ENCODE data around the gene RNF212. TPM values are rescaled to one million over a fixed set of nuclear protein-coding genes. Genes with fewer than 3 reads are reported as not detected.

Gene RNF212
- total and polyA plus RNA-seq, 7 experiments from 2014 or later, result 1.8 to 6.7 (median 3.1) TPM

GRCh38 chr4:1092983-1093361, 20.4 kb downstream of the RNF212 start:
- no peaks in the 10 kb centered on the region for H3K9me3 ChIP-seq (ENCODE audit: control insufficient read depth in 2 of 3, low read length in 3 of 3)
- H3K27ac Mint-ChIP-seq, result no peak overlapping the region
- ATAC-seq, result no peak
- no peak overlapping the region for H3K4me3 Mint-ChIP-seq
- intact Hi-C loops (cut with micrococcal nuclease), result no loop called here
- no peak overlapping the region for H3K27ac ChIP-seq (ENCODE audit: low read depth, low read length)
- H3K4me1 ChIP-seq (ENCODE audit: control insufficient read depth in 2 of 2, insufficient read depth in 2 of 2, low read length in 2 of 2), result no peaks in the 10 kb centered on the region
- H3K36me3 ChIP-seq (ENCODE audit: control insufficient read depth in 2 of 3, insufficient read depth in 3 of 3, low read length in 3 of 3), result no peaks in the 10 kb centered on the region
- H3K9me3 Mint-ChIP-seq, result peaks cover 0 to 20% (median 10%) of the 10 kb centered on the region in 11 donors
- H3K27me3 ChIP-seq (ENCODE audit: control insufficient read depth in 2 of 2, insufficient read depth in 2 of 2, low read length in 2 of 2), result no peaks in the 10 kb centered on the region
- no peak for DNase-seq
- H3K4me1 Mint-ChIP-seq, result peaks cover 0 to under 1% (median 0%) of the 10 kb centered on the region in 7 donors
- ChIA-PET POLR2A (no interaction called here), CTCF (no interaction called here)
- H3K27me3 Mint-ChIP-seq, result peaks cover 0 to 4% (median 0%) of the 10 kb centered on the region in 5 donors
- H3K36me3 Mint-ChIP-seq, result peaks cover 0 to 12% (median 5%) of the 10 kb centered on the region in 5 donors
- no peak overlapping the region for H3K4me3 ChIP-seq (ENCODE audit: low read length)

- no peaks in the 10 kb centered on the region for H3K9me3 ChIP-seq (ENCODE audit: control insufficient read depth in 2 of 3, low read length in 3 of 3)
- no peak overlapping the region for H3K4me3 Mint-ChIP-seq
- H3K27ac ChIP-seq (ENCODE audit: low read depth, low read length), result no peak overlapping the region
- ChIA-PET CTCF (no interaction called here), POLR2A (no interaction called here)
- H3K4me1 Mint-ChIP-seq, result peaks cover 0 to 4% (median 0%) of the 10 kb centered on the region in 7 donors
- H3K4me1 ChIP-seq (ENCODE audit: control insufficient read depth in 2 of 2, insufficient read depth in 2 of 2, low read length in 2 of 2), result no peaks in the 10 kb centered on the region
- no peaks in the 10 kb centered on the region for H3K27me3 ChIP-seq (ENCODE audit: control insufficient read depth in 2 of 2, insufficient read depth in 2 of 2, low read length in 2 of 2)
- ATAC-seq (no peak), DNase-seq (no peak)
- H3K36me3 ChIP-seq (ENCODE audit: control insufficient read depth in 2 of 3, insufficient read depth in 3 of 3, low read length in 3 of 3), result no peaks in the 10 kb centered on the region
- H3K27me3 Mint-ChIP-seq, result peaks cover 0 to 4% (median 0%) of the 10 kb centered on the region in 5 donors
- H3K9me3 Mint-ChIP-seq, result peaks cover 0 to 25% (median 14%) of the 10 kb centered on the region in 11 donors
- no peak overlapping the region for H3K27ac Mint-ChIP-seq
- no peak overlapping the region for H3K4me3 ChIP-seq (ENCODE audit: low read length)
- peaks cover 0 to 15% (median 9%) of the 10 kb centered on the region in 5 donors for H3K36me3 Mint-ChIP-seq
- intact Hi-C loops (cut with micrococcal nuclease), result no loop called here
Observed at GRCh38 chr4:1092026-1092982, 21.1 kb downstream of the RNF212 start.

- POLR2A ChIA-PET, result no interaction called here
- no peak overlapping the region for H3K27ac ChIP-seq (ENCODE audit: low read depth, low read length)
- DNase-seq (no peak), ATAC-seq (no peak)
- H3K36me3 Mint-ChIP-seq, result peaks cover 0 to 15% (median 9%) of the 10 kb centered on the region in 5 donors
- H3K9me3 Mint-ChIP-seq, result peaks cover 0 to 25% (median 14%) of the 10 kb centered on the region in 11 donors
- CTCF ChIA-PET, result no interaction called here
- no peak overlapping the region for H3K4me3 Mint-ChIP-seq
- no peak overlapping the region for H3K4me3 ChIP-seq (ENCODE audit: low read length)
- H3K27me3 Mint-ChIP-seq, result peaks cover 0 to 4% (median 0%) of the 10 kb centered on the region in 5 donors
- no peaks in the 10 kb centered on the region for H3K4me1 ChIP-seq (ENCODE audit: control insufficient read depth in 2 of 2, insufficient read depth in 2 of 2, low read length in 2 of 2)
- intact Hi-C loops (cut with micrococcal nuclease), result no loop called here
- no peak overlapping the region for H3K27ac Mint-ChIP-seq
- H3K9me3 ChIP-seq (ENCODE audit: control insufficient read depth in 2 of 3, low read length in 3 of 3), result no peaks in the 10 kb centered on the region
- H3K4me1 Mint-ChIP-seq, result peaks cover 0 to 4% (median 0%) of the 10 kb centered on the region in 7 donors
- H3K27me3 ChIP-seq (ENCODE audit: control insufficient read depth in 2 of 2, insufficient read depth in 2 of 2, low read length in 2 of 2), result no peaks in the 10 kb centered on the region
- H3K36me3 ChIP-seq (ENCODE audit: control insufficient read depth in 2 of 3, insufficient read depth in 3 of 3, low read length in 3 of 3), result no peaks in the 10 kb centered on the region
Observed at GRCh38 chr4:1091561-1091995, 21.8 kb downstream of the RNF212 start.

GRCh38 chr4:1090465-1091440, 22.6 kb downstream of the RNF212 start:
- DNase-seq (no peak), ATAC-seq (no peak)
- intact Hi-C loops (cut with micrococcal nuclease), result no loop called here
- H3K4me1 ChIP-seq (ENCODE audit: control insufficient read depth in 2 of 2, insufficient read depth in 2 of 2, low read length in 2 of 2), result no peaks in the 10 kb centered on the region
- no peak overlapping the region for H3K4me3 Mint-ChIP-seq
- H3K9me3 Mint-ChIP-seq, result peaks cover 0 to 25% (median 14%) of the 10 kb centered on the region in 11 donors
- no peak overlapping the region for H3K4me3 ChIP-seq (ENCODE audit: low read length)
- H3K27me3 Mint-ChIP-seq, result peaks cover 0 to 4% (median under 1%) of the 10 kb centered on the region in 5 donors
- H3K27ac ChIP-seq (ENCODE audit: low read depth, low read length), result no peak overlapping the region
- peaks cover 0 to 15% (median 9%) of the 10 kb centered on the region in 5 donors for H3K36me3 Mint-ChIP-seq
- no peaks in the 10 kb centered on the region for H3K27me3 ChIP-seq (ENCODE audit: control insufficient read depth in 2 of 2, insufficient read depth in 2 of 2, low read length in 2 of 2)
- H3K9me3 ChIP-seq (ENCODE audit: control insufficient read depth in 2 of 3, low read length in 3 of 3), result no peaks in the 10 kb centered on the region
- no peak overlapping the region for H3K27ac Mint-ChIP-seq
- ChIA-PET CTCF (no interaction called here), POLR2A (no interaction called here)
- no peaks in the 10 kb centered on the region for H3K36me3 ChIP-seq (ENCODE audit: control insufficient read depth in 2 of 3, insufficient read depth in 3 of 3, low read length in 3 of 3)
- H3K4me1 Mint-ChIP-seq, result peaks cover 0 to 4% (median 0%) of the 10 kb centered on the region in 7 donors

GRCh38 chr4:1090036-1090435, 23.3 kb downstream of the RNF212 start:
- Histone ChIP-seq H3K27me3 (ENCODE audit: control insufficient read depth in 2 of 2, insufficient read depth in 2 of 2, low read length in 2 of 2) (no peaks in the 10 kb centered on the region), H3K4me1 (ENCODE audit: control insufficient read depth in 2 of 2, insufficient read depth in 2 of 2, low read length in 2 of 2) (no peaks in the 10 kb centered on the region), H3K9me3 (ENCODE audit: control insufficient read depth in 2 of 3, low read length in 3 of 3) (no peaks in the 10 kb centered on the region), H3K4me3 (ENCODE audit: low read length) (no peak overlapping the region), H3K27ac (ENCODE audit: low read depth, low read length) (no peak overlapping the region), H3K36me3 (ENCODE audit: control insufficient read depth in 2 of 3, insufficient read depth in 3 of 3, low read length in 3 of 3) (no peaks in the 10 kb centered on the region)
- Mint-ChIP-seq H3K4me1 (peaks cover 0 to 4% (median 0%) of the 10 kb centered on the region in 7 donors), H3K9me3 (peaks cover 0 to 25% (median 14%) of the 10 kb centered on the region in 11 donors), H3K36me3 (peaks cover 0 to 15% (median 9%) of the 10 kb centered on the region in 5 donors), H3K4me3 (no peak overlapping the region), H3K27ac (no peak overlapping the region), H3K27me3 (peaks cover 0 to 6% (median 3%) of the 10 kb centered on the region in 5 donors)
- ATAC-seq (no peak), DNase-seq (peak in 1 of 9 donors; percentile 2)
- POLR2A ChIA-PET, result no interaction called here
- CTCF ChIA-PET, result no interaction called here
- intact Hi-C loops (cut with micrococcal nuclease), result no loop called here

GRCh38 chr4:1087371-1087770, 26.0 kb downstream of the RNF212 start:
- intact Hi-C loops (cut with micrococcal nuclease), result no loop called here
- H3K9me3 Mint-ChIP-seq, result peaks cover 0 to 25% (median 14%) of the 10 kb centered on the region in 11 donors
- DNase-seq, result no peak
- H3K4me3 ChIP-seq (ENCODE audit: low read length), result no peak overlapping the region
- peaks cover 3 to 15% (median 6%) of the 10 kb centered on the region in 5 donors for H3K27me3 Mint-ChIP-seq
- H3K4me1 ChIP-seq (ENCODE audit: control insufficient read depth in 2 of 2, insufficient read depth in 2 of 2, low read length in 2 of 2), result no peaks in the 10 kb centered on the region
- peaks cover 0 to 15% (median 12%) of the 10 kb centered on the region in 5 donors for H3K36me3 Mint-ChIP-seq
- no peak overlapping the region for H3K4me3 Mint-ChIP-seq
- H3K27ac ChIP-seq (ENCODE audit: low read depth, low read length), result no peak overlapping the region
- ATAC-seq, result peak; percentile 76
- peaks cover 0 to 4% (median 0%) of the 10 kb centered on the region in 7 donors for H3K4me1 Mint-ChIP-seq
- no peaks in the 10 kb centered on the region for H3K27me3 ChIP-seq (ENCODE audit: control insufficient read depth in 2 of 2, insufficient read depth in 2 of 2, low read length in 2 of 2)
- no peaks in the 10 kb centered on the region for H3K36me3 ChIP-seq (ENCODE audit: control insufficient read depth in 2 of 3, insufficient read depth in 3 of 3, low read length in 3 of 3)
- ChIA-PET CTCF (no interaction called here), POLR2A (no interaction called here)
- peak overlapping the region in 1 of 9 donors; percentile 4 for H3K27ac Mint-ChIP-seq
- H3K9me3 ChIP-seq (ENCODE audit: control insufficient read depth in 2 of 3, low read length in 3 of 3), result no peaks in the 10 kb centered on the region

Data from naive thymus-derived CD4-positive, alpha-beta T cell (primary cell).